Vagina (tissue), 2 donors: ENCODE data around the gene KMT2C.
"Not testable (repeated sequence)": the region's sequence is repeated elsewhere in the genome, so short reads cannot be mapped to it uniquely, and the experiment has no call there.

Source experiments
- POLR2A ChIP-seq, 2 donors: fragments of 450-650 bp; IDR thresholded peaks; one replicate each; pipeline ENCODE4 v1.6.1; 2017; ENCODE audit warnings: antibody characterized with exemption in 2 of 2, mild to moderate bottlenecking in 2 of 2, moderate library complexity in 2 of 2
- POLR2AphosphoS5 ChIP-seq, 2 donors: sonication (generic); formaldehyde crosslinking; IDR thresholded peaks; one replicate each; pipeline ENCODE4 v1.9.0; 2017; ENCODE audit warnings: antibody characterized with exemption in 2 of 2, mild to moderate bottlenecking in 2 of 2, low read depth in 1 of 2; ENCODE audit not compliant: insufficient read depth in 1 of 2
- TF ChIP-seq, protein P1 (sequence below), 3 experiments: fragments of 450-650 bp in 2 of 3; fragments of 200-600 bp in 1 of 3; sonication (generic) in 1 of 3; IDR thresholded peaks; one replicate each; pipeline ENCODE4 v1.5.1; 2017 to 2019; ENCODE audit warnings: antibody characterized with exemption in 3 of 3, mild to moderate bottlenecking in 2 of 3, moderate library complexity in 2 of 3

DNA sequence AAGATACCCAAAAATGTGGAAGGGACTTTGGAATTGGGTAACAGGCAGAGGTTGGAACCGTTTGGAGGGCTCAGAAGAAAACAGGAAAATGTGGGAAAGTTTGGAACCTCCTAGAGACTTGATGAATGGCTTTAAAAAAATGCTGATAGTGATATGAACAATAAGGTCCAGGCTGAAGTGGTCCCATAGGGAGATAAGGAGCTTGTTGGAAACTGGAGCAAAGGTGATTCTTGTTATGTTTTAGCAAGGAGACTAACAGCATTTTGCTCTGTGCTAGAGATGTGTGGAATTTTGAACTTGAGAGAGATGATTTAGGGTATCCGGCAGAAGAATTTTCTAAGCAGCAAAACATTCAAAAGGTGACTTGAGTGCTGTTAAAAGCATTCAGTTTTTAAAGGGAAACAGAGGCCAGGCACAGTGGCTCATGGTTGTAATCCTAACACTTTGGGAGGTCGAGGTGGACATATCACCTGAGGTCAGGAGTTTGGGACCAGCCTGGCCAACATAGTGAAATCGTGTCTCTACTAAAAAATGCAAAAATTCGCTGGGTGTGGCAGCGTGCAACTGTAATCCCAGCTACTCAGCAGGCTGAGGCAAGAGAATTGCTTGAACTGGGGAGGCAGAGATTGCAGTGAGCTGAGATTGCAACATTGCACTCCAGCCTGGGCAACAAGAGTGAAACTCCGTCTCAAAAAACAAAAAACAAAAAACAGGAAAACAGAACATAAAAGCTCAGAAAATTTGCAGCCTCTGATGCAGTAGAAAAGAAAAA is 34.6 kb upstream of the KMT2C start:
- TF ChIP-seq POLR2AphosphoS5 (IDR thresholded peaks at IDR 0.05; ENCODE audit: insufficient read depth in 1 of 2, low read depth in 1 of 2); POLR2A (IDR thresholded peaks at IDR 0.05): not testable (repeated sequence)
- TF ChIP-seq, protein P1, sequence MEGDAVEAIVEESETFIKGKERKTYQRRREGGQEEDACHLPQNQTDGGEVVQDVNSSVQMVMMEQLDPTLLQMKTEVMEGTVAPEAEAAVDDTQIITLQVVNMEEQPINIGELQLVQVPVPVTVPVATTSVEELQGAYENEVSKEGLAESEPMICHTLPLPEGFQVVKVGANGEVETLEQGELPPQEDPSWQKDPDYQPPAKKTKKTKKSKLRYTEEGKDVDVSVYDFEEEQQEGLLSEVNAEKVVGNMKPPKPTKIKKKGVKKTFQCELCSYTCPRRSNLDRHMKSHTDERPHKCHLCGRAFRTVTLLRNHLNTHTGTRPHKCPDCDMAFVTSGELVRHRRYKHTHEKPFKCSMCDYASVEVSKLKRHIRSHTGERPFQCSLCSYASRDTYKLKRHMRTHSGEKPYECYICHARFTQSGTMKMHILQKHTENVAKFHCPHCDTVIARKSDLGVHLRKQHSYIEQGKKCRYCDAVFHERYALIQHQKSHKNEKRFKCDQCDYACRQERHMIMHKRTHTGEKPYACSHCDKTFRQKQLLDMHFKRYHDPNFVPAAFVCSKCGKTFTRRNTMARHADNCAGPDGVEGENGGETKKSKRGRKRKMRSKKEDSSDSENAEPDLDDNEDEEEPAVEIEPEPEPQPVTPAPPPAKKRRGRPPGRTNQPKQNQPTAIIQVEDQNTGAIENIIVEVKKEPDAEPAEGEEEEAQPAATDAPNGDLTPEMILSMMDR (IDR thresholded peaks at IDR 0.05): not testable (repeated sequence)
